Measurements from ENCODE around the gene CSMD2.

The CSMD2 gene

DNA sequence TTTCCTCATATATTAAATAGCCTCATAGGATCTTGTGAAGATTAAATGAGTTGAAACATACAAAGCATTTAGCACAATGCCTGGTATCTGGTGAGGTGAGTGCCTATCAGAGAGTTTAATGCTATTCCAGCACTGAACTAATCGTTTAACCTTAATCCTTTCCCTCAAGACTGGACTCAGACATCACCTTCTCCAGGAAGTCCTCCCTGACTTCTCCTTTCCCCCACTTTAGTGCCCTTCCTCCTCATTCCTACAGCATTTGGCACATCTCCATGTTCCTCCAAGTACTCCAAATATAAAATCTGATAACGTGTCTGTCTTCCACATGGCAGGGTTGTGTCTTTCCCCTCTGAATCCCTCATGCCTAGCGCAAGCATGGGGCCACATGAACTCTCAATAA, 632.8 kb downstream of the CSMD2 start:
- TF ChIP-seq, protein P1, sequence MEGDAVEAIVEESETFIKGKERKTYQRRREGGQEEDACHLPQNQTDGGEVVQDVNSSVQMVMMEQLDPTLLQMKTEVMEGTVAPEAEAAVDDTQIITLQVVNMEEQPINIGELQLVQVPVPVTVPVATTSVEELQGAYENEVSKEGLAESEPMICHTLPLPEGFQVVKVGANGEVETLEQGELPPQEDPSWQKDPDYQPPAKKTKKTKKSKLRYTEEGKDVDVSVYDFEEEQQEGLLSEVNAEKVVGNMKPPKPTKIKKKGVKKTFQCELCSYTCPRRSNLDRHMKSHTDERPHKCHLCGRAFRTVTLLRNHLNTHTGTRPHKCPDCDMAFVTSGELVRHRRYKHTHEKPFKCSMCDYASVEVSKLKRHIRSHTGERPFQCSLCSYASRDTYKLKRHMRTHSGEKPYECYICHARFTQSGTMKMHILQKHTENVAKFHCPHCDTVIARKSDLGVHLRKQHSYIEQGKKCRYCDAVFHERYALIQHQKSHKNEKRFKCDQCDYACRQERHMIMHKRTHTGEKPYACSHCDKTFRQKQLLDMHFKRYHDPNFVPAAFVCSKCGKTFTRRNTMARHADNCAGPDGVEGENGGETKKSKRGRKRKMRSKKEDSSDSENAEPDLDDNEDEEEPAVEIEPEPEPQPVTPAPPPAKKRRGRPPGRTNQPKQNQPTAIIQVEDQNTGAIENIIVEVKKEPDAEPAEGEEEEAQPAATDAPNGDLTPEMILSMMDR (IDR thresholded peaks at IDR 0.05; ENCODE audit: low read depth, low read length), result no peak
- in situ Hi-C loops (cut with HindIII; ENCODE audit: low sequenced_read_pairs), result no loop called here
- no peak overlapping the region for H3K4me3 ChIP-seq (ENCODE audit: low read depth, low read length)
- no peak for DNase-seq (ENCODE audit: low read depth, low spot score)

DNA sequence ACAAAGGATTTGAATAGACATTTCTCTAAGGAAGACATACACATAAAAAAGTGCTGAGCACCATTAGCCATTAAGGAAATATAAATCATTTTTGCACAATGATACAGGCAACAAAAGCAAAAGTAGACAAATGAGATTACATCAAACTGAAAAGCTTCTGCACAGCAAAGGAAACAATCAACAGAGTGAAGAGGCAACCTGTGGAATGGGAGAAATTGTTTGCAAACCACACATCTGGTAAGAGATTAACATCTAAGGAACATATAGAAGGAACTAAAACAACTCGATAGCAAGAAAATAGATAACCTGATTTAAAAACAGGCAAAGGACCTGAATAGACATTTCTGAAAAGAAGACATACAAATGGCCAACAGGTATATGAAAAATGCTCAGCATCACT, 635.1 kb downstream of the CSMD2 start:
- TF ChIP-seq, protein P1 (IDR thresholded peaks at IDR 0.05; ENCODE audit: low read depth, low read length), result no peak
- in situ Hi-C loops (cut with HindIII; ENCODE audit: low sequenced_read_pairs), result no loop called here
- DNase-seq (ENCODE audit: low read depth, low spot score), result no peak
- H3K4me3 ChIP-seq (ENCODE audit: low read depth, low read length), result no peak overlapping the region

- in situ Hi-C loops (cut with HindIII; ENCODE audit: low sequenced_read_pairs), result no loop called here
- no peak for DNase-seq (ENCODE audit: low read depth, low spot score)
- no peak overlapping the region for H3K4me3 ChIP-seq (ENCODE audit: low read depth, low read length)
- TF ChIP-seq, protein P1 (IDR thresholded peaks at IDR 0.05; ENCODE audit: low read depth, low read length), result no peak
Measured at GRCh38 chr1:33527934-33528333, 637.1 kb downstream of the CSMD2 start.

DNA sequence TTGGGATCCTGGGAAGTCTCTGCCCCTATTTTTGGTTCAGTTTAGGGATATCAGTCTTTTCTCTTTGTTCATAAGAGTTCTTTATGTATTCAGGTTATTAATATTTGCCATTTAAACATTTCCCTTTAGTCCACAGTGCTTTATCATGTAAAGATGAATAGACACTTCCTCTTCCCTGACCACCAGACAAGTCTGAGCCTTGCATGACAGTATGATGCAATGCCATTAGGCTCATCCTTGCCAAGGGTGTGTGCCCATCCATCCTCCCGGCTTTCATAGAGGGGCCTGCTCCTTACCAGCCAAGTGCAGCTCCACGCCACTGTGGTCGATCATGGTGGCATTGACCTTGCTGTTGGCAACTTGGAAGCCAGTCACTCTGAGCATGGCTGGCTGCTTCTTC, 640.4 kb downstream of the CSMD2 start:
- DNase-seq (ENCODE audit: low read depth, low spot score), result no peak
- TF ChIP-seq, protein P1 (IDR thresholded peaks at IDR 0.05; ENCODE audit: low read depth, low read length), result no peak
- H3K4me3 ChIP-seq (ENCODE audit: low read depth, low read length), result no peak overlapping the region
- in situ Hi-C loops (cut with HindIII; ENCODE audit: low sequenced_read_pairs), result no loop called here

DNA sequence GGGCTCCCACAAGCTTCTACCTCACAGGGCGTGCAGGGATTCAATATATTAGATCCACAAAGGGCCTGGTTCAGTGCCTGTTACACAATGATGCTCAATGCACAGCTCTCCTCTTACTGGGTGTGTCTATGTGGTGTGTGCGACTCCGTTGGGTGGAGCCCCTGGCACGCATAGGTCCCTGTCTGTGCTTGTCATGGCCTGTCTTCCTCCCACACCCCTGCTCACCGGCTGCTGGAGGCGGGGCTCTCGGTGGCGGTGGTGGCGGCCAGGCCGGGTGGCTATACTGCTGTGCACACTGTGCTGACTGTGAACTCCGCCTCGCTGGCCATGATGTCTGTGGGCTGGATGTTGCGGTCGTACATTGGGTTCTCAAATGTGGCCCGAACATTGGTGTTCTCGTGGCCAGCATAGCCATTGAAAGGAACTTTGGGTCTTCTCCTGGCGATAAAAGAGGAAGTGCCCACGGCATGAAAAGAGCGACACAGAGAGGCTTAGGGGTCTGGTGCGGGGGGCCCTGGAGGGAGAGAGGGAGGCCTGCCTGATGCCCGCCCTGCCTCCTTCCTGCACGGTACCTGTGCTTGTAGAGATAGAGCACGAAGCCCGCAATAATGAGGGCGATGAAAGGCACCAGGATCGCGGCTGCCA, 645.7 kb downstream of the CSMD2 start:
- TF ChIP-seq, protein P1 (IDR thresholded peaks at IDR 0.05; ENCODE audit: low read depth, low read length), result no peak
- in situ Hi-C loops (cut with HindIII; ENCODE audit: low sequenced_read_pairs), result no loop called here
- H3K4me3 ChIP-seq (ENCODE audit: low read depth, low read length), result no peak overlapping the region
- no peak for DNase-seq (ENCODE audit: low read depth, low spot score)

DNA sequence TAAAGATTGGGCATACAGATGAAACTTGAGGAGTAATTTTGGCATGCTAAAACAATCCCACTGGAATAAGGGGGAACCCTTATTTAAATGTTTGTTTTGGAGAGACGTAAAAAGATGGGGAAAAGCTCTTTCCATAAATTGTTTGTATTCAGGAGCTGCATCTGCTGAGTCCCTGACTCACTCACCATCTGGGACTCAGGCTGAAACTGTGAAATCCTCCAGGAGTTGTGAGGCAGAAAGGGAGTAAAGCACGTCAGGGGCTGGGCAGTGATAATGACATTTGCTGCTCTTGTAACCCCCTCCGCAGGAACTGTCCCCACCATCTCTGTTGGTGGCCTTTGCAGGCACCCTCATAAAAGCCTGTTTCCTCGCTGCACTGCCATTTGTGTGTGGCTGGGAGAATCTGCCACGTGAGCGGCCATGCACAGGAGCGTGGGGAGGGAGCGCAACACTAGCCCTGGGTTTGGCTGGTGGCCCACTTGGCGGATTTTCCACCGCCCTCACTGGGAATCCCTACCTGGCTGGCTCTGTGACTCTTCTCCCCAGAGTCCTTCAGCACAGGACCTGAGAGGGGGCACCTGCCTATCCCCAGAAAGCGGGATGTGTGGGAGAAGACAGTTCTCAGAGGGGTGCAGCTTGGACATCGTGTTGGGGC, 647.3 kb downstream of the CSMD2 start:
- no peak overlapping the region for H3K4me3 ChIP-seq (ENCODE audit: low read depth, low read length)
- in situ Hi-C loops (cut with HindIII; ENCODE audit: low sequenced_read_pairs), result no loop called here
- TF ChIP-seq, protein P1 (IDR thresholded peaks at IDR 0.05; ENCODE audit: low read depth, low read length), result no peak
- no peak for DNase-seq (ENCODE audit: low read depth, low spot score)

Measured in astrocyte of the spinal cord (primary cell).